ENCODE measurements around the gene APOC3.
A peak's percentile ranks its signal among the peaks of the same experiment; 100 is the strongest.

DNA sequence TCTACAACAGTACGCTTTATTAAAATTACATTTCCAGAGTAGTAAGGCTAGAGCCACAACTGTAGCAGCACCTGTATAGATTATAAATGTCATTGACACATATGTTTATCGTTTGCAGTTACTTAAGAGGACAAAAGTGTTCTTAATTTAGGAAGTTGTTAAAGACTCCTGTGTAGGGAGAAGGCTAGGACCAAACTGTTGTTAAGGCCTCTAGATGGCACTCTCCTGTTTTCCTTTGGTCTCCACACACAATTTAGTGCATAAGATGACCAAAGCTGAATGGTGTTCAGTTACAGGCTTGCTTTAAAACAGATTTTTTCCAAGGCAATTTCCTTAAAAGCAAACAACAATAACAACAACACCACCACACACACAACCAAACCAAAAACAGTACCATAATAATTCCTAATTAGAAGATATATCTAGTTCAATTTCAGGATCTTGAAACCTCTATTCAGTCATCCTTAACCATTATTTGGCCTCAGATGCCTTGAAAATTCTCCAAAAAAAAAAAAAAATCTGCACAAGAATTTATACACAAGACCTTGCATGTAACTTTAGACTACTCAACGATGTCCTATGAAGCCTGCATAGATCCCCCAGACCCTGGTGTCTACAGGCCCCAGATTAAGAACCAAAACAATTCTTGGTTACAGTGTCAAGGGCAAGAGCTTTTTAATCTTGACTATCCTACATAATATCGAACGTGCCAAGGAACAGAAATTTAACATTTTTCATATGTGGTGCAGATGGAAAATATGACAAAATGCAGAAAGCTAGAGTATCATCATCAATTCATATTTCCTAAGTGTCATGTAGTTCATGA lies 50.3 kb downstream of the APOC3 start:
- TF ChIP-seq, protein P1, sequence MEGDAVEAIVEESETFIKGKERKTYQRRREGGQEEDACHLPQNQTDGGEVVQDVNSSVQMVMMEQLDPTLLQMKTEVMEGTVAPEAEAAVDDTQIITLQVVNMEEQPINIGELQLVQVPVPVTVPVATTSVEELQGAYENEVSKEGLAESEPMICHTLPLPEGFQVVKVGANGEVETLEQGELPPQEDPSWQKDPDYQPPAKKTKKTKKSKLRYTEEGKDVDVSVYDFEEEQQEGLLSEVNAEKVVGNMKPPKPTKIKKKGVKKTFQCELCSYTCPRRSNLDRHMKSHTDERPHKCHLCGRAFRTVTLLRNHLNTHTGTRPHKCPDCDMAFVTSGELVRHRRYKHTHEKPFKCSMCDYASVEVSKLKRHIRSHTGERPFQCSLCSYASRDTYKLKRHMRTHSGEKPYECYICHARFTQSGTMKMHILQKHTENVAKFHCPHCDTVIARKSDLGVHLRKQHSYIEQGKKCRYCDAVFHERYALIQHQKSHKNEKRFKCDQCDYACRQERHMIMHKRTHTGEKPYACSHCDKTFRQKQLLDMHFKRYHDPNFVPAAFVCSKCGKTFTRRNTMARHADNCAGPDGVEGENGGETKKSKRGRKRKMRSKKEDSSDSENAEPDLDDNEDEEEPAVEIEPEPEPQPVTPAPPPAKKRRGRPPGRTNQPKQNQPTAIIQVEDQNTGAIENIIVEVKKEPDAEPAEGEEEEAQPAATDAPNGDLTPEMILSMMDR (IDR thresholded peaks at IDR 0.05): peak; percentile 47 to 79 (median 70)
- TF ChIP-seq POLR2A (IDR thresholded peaks at IDR 0.05): no peak
- no peak for TF ChIP-seq EP300 (IDR thresholded peaks at IDR 0.05)
- no peak for TF ChIP-seq POLR2AphosphoS5 (IDR thresholded peaks at IDR 0.05)

Measured in gastroesophageal sphincter (tissue), 3 donors.